Amygdala (tissue), 56 donors: ENCODE results near the gene COL26A1.
"Not testable (repeated sequence)": the region's sequence is repeated elsewhere in the genome, so short reads cannot be mapped to it uniquely, and the experiment has no call there.

Experiments
- DNase-seq, 56 donors: peaks; one replicate each; lab custom pipeline; 2025; lab: John Stamatoyannopoulos, UW

Gene COL26A1

GRCh38 chr7:101399759-101400158 is 37.1 kb downstream of the COL26A1 start:
- DNase-seq, result peak in 2 of 56 donors; percentile 11 to 17

GRCh38 chr7:101400751-101401150 is 38.1 kb downstream of the COL26A1 start:
- no peak for DNase-seq

- no peak for DNase-seq
Observed at GRCh38 chr7:101401390-101402080, 38.9 kb downstream of the COL26A1 start.

- no peak for DNase-seq
Observed at GRCh38 chr7:101402081-101402779, 39.6 kb downstream of the COL26A1 start.

- DNase-seq, result no peak
Observed at GRCh38 chr7:101402835-101403234, 40.2 kb downstream of the COL26A1 start.

- no peak for DNase-seq
Observed at GRCh38 chr7:101405474-101406067, 42.9 kb downstream of the COL26A1 start.

- peak in 4 of 56 donors; percentile 1 to 7 (median 4) for DNase-seq
Observed at GRCh38 chr7:101410743-101411507, 48.2 kb downstream of the COL26A1 start.

GRCh38 chr7:101411508-101411874 is 48.8 kb downstream of the COL26A1 start:
- peak in 1 of 56 donors; percentile 0 for DNase-seq

- no peak for DNase-seq
Observed at GRCh38 chr7:101412976-101413375, 50.3 kb downstream of the COL26A1 start.

GRCh38 chr7:101418694-101419093 is 56.0 kb downstream of the COL26A1 start:
- DNase-seq, result no peak

GRCh38 chr7:101419831-101420230 is 57.2 kb downstream of the COL26A1 start:
- DNase-seq, result no peak

- DNase-seq, result peak in 1 of 56 donors; percentile 5
Observed at GRCh38 chr7:101420436-101420835, 57.8 kb downstream of the COL26A1 start.

- DNase-seq, result no peak
Observed at GRCh38 chr7:101422356-101423195, 59.9 kb downstream of the COL26A1 start.

GRCh38 chr7:101426303-101427011 is 63.8 kb downstream of the COL26A1 start:
- no peak for DNase-seq

GRCh38 chr7:101428093-101428866 is 65.6 kb downstream of the COL26A1 start:
- DNase-seq, result no peak

- DNase-seq, result no peak
Observed at GRCh38 chr7:101432316-101432715, 69.6 kb downstream of the COL26A1 start.

GRCh38 chr7:101433688-101434087 is 71.0 kb downstream of the COL26A1 start:
- no peak for DNase-seq

GRCh38 chr7:101434155-101434554 is 71.5 kb downstream of the COL26A1 start:
- DNase-seq, result not testable (repeated sequence)
